Hippocampal formation (tissue), 2 donors: ENCODE results near the gene FAM83C.
"Not testable (repeated sequence)": the region's sequence is repeated elsewhere in the genome, so short reads cannot be mapped to it uniquely, and the experiment has no call there.

Experiments
- DNase-seq, 2 donors: peaks; one replicate each; lab custom pipeline; 2025; lab: John Stamatoyannopoulos, UW

Gene FAM83C

GRCh38 chr20:35318502-35319157, 26.4 kb upstream of the FAM83C start:
- DNase-seq: no peak

GRCh38 chr20:35317416-35318210, 25.4 kb upstream of the FAM83C start:
- no peak for DNase-seq

GRCh38 chr20:35316086-35316485, 23.9 kb upstream of the FAM83C start:
- no peak for DNase-seq

- DNase-seq: not testable (repeated sequence)
These were observed 23.4 kb upstream of the FAM83C start for GRCh38 chr20:35315632-35316020.

- DNase-seq: no peak
These were observed 22.8 kb upstream of the FAM83C start for GRCh38 chr20:35314816-35315631.

DNA sequence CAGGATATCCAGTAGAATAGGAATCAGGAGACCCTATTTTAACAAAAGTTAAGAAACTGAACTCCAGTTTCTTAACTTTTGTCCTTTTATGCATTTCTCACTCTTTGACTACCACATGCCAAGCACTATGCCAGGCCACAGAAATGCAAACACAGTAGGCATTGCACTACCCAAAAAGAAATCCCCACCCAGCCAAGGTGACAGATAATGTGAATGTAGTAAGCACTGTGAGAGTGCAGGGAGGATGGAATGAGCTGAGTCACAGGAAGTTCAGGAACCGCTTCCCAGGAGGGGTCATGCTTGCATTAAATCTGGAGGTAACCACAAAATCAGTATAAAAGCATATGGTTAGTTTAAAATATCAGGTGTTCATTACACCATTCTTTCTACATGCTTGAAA, 20.1 kb upstream of the FAM83C start:
- no peak for DNase-seq

DNA sequence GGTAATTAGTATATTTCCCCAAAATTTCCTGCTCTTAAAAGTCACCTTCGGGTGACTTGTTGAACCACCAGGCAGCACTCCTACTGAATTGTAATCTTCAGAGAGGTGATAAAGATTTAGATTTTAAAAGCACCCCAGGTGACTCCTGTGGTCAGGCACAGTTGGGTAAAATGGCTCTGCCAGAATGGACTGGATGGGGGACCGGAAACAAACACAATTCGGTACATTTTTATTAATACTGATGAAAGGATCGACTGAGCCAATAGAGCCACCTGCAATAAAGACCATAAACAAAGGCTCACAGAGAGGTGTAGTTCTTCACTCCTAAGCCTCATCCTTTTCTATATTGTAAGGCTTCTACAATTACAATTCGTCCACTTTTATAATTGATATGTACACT, 19.6 kb upstream of the FAM83C start:
- no peak for DNase-seq

- DNase-seq: no peak
These were observed 19.2 kb upstream of the FAM83C start for GRCh38 chr20:35311409-35311808.

DNA sequence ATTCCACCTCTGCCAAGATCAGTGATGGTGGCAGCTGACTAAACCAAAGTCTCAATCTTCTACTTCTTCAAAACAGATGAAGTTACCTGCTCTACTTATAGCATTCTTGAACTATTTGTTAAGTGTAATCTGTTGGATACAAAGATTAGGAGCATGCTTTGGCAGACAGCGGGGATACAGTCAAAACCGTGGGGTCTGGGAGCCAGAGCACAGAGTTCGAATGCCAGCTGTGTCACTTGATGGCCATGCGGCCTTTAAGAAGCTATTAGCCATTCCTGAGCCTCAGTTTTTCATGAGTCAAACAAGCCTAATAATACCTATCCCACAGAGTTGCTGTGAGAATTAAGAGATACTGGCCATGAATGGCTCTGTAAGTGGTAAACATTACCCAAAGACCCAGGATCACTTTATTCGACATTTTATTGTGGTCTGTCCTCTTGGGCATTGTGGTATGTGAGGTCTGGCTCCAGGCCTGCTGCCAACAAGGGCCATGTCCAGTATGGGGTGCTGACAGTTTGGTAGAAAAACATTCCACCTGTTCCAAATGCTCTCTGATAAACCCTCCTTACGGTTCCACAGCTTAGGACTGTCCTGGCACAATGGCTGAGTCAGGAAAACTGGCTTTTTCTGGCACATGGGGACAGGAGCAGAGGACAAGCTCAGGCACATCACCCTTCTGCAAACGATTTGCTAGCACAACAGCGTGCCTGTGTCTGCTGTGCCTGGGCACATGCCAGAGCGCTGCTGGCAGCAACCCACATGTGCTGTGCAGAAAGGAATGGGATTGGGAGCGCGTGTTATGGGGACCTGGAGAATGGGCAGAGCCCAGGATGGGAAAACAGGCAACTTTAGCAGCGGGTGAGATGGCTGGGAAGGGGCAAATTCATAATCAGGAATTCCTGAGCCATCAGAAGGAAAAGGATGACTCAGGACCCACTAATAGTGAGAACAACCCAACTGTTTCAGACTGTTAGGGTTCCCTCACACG, 15.7 kb upstream of the FAM83C start:
- DNase-seq: peak; percentile 18 to 52

GRCh38 chr20:35306931-35307517, 14.8 kb upstream of the FAM83C start:
- DNase-seq: peak in 1 of 2 donors; percentile 66

GRCh38 chr20:35305682-35306556, 13.7 kb upstream of the FAM83C start:
- no peak for DNase-seq

DNA sequence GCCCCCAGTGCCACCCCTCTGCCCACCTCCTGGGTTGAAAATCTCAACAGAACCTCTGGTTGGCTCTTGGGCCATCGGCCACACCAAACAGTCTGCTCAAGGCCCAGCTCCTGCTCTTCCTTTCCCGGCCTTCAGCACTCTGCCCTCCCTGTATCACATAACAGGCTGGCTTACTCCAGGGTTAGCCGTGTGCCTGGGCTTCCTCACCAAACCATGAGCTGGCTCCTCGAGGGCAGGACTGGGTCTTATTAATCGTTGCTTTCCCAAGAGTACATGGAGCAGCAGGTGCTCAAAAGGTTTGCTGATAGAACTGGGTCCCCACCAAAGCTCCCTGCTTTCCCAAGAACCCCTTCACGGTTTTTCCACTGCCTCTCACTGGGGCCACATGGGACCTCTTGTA, 12.7 kb upstream of the FAM83C start:
- no peak for DNase-seq

DNA sequence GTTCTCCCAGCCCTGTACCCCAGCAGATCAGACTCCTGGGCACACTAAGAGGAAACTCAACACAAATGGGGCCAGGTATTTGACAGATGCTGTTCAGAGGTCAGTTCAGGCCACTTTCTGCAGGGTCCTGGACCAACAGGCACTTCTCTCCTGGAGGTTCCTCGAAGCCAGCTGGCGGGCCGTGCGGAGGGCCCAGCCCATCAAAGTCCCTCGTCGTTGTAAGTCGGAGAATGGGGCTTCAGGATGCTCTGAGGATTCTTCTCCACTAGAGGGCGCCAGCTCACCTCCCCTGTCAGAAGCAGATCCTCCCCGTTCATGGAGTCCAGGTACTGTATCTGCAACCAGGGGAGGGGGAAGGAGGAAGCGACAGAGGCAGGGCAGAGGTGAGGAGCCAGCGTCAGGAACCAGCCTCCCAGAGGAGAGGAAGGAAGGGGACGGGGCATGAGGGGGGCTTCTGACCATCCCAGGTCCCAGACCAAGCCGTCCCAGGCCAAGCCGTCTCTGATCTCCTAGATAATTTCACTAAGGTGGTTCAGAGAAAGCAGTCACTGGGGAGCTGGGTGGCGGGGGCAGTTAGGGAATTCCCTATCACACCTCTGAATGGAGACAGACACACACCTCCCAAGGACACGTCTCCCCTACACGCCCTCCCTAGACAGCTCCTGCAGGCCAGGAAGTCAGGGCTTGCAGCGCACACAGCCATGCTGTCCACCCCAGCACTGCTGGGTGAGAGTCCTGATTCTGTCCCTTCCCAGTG, 11.7 kb upstream of the FAM83C start:
- DNase-seq: peak; percentile 33 to 69

DNA sequence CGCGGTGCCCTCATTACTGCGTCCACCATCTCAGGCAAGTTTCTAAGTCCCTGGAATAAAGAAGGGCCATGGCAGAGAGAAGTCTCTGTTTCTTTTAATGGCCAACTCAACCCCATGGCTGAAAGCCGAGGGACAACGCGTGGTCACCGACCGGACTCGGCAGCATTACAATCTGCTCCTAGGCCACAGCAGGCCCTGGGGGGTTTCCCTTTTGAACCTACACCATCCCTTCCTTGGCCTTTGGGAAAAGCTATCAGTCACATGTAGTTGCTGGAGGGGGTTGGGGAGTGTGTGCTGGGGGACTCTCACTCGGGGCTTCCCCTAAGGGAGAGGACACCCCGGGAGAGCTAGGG, 11.1 kb upstream of the FAM83C start:
- DNase-seq: no peak

DNA sequence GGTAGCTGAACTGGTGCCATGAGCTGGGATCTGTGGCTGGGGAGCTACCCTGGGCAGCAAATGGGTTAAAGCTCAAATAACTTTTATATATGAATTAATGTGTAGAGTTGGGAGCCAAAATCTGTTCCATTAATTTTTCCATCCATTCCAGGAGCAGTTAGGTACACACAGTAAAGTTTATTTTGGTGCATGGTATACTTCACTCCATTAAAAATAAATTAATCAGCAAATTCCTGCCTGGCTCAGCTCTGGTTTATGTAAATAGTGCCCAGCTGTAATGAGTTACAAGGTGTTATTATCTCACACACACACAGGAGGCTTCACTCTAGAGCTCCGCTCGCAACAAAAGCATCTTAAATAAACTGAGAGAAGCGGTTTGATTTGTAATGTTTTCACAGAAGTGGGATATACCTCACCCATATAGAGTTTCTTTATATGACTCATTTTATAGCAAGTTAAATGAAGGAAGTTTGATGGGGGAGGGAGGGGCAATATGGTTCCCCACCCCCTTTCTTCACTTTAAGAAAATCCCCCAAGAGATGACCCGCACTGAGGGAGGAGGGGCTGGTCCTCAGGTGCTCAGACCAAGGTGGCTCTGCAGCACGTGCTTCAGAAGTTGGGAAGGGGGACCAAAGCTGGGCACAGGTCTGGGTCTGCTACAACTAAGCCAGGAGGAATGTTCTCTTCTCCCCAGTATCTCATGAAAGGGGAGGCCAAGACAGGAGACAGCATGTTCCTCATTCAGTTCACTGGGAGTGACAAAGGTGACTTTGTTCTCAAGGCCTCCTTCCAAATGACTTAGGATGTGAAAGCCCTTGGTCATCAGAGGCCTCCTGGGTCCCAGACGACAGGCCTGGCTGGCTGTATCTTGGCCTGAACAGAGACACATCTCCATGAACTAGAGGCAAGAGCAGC, 10.5 kb upstream of the FAM83C start:
- no peak for DNase-seq

DNA sequence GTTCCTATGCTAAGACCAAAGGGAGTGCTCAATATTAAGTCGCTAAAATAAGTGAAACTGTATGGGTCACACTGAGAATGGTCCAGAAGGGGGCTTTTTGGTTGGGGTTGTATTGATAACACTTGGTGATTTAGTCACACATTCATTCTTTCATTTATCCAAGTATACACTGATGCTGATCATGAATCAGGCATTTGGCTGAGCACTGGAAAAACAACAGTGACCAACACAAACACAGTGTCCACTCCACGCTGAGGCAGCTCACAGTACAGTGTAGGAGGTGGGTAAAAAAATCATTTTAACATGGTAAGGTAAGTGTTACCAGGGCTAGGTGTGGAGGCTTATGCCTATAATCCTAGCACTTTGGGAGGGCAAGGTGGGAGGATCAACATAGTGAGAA, 9.2 kb upstream of the FAM83C start:
- no peak for DNase-seq

GRCh38 chr20:35300469-35301262, 8.4 kb upstream of the FAM83C start:
- DNase-seq: no peak

GRCh38 chr20:35299780-35300179, 7.6 kb upstream of the FAM83C start:
- DNase-seq: no peak
